ENCODE data around the gene C5AR1.
"Not testable (repeated sequence)": the region's sequence is repeated elsewhere in the genome, so short reads cannot be mapped to it uniquely, and the experiment has no call there.

The C5AR1 gene

DNA sequence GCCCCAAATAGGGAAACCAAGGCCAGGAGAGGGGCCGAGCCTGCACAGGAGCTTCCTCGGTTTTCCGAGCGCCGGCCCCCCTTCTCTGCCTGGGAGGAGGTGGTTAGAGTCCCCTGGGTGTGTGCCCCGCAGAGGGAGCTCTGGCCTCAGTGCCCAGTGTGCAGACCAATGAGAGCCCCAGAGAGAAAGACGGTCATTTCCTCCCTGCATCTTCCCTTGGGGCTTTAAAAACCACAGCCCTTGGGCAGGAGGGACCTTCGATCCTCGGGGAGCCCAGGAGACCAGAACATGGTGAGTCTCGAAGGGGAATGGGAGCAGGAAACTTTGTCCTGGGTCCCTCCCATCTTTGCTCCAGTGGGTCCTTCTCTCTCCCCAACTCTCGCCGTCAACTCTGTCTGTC, at the start of gene C5AR1:
Gene C5AR1 (plus strand): TSS at position 254 of the 400 bp plus-strand sequence. CDS start 35 bp downstream, at position 289.
- no peak for DNase-seq (ENCODE audit: low read depth in 1 of 2, low spot score in 1 of 2)

DNA sequence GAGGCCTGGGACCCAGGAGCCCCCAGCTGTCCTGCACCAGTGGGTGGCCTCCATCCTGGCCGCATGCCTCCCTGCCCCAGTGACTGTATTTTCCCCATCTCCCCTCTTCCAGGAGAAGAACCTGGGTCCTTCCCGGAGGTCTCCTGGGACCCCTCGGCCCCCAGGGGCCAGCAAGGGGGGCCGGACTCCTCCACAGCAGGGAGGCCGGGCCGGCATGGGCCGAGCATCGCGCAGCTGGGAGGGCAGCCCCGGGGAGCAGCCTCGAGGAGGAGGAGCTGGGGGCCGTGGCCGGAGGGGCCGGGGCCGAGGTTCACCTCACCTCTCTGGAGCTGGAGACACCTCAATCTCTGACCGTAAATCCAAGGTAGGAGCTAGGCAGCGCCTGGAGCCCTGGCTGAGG, 49.2 kb upstream of the C5AR1 start:
- DNase-seq (ENCODE audit: low read depth in 1 of 2, low spot score in 1 of 2), result no peak

DNA sequence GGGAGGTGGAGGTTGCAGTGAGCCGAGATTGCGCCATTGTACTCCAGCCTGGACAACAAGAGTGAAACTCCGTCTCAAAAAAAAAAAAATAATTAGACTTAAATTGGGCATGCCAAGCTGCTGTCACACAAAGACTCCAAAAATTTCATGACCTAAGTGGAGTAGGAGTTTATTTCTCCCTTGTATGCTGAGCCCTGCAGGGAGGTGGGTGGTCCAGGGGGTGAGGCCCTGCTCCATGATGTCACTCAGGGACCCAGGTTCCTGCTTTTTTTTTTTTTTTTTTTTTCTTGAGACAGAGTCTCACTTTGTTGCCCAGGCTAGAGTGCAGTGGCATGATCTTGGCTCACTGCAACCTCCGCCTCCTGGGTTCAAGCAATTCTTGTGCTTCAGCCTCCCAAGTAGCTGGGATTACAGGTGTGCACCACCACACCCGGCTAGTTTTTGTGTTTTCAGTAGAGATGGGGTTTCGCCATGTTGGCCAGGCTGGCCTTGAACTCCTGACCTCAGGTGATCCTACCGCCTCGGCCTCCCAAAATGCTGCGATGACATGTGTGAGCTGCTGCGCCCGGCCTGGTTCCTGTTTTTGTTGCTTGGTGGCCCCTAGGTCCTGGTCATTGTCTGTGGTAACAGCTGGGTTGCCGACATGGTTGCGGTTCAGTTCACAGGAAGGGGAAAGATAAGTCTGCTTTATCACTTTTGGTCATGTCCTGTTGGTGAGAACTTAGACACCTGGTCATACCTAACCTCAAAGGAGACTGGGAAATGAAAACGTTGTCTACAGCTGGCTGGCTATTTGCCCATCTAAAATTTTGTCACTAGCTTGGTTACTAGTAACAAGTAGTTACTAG, 47.5 kb upstream of the C5AR1 start:
- DNase-seq (ENCODE audit: low read depth in 1 of 2, low spot score in 1 of 2), result not testable (repeated sequence)

DNA sequence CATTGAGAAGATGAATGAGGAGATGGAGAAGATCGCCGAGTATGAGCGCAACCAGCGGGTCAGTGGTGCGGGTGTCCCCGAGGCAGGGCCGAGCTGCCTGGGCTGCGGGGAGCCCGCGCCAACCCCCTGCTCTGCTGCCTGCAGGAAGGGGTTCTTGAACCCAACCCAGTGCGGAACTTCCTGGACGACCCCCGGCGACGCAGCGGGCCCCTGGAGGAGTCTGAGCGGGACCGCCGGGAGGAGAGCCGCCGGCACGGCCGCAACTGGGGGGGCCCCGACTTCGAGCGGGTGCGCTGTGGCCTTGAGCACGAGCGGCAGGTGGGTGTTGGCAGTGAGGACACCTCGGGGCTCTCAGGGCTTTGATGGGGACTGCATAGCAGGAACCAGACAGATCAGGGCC, 45.0 kb upstream of the C5AR1 start:
- no peak for DNase-seq (ENCODE audit: low read depth in 1 of 2, low spot score in 1 of 2)

DNA sequence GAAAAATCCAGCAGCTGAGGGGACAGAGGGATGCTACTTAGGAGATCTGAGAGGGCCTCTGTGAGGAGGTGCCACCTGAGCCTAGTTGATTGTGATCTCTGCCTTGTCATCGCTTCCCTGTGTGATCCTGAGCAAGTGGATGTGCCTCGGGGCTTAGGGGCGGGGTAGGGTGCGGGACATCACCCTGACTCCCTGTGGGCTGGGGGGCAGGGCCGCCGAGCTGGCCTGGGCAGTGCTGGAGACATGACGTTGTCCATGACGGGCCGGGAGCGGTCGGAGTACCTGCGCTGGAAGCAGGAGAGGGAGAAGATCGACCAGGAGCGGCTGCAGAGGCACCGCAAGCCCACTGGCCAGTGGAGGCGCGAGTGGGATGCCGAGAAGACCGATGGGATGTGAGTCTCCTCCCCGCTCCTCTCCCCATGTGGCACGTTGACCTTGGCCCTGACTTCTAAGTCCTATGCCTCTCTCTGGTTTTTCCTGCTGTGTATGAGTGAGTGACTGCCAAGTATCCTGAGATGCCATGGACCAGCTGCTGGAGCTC, 43.2 kb upstream of the C5AR1 start:
- no peak for DNase-seq (ENCODE audit: low read depth in 1 of 2, low spot score in 1 of 2)

DNA sequence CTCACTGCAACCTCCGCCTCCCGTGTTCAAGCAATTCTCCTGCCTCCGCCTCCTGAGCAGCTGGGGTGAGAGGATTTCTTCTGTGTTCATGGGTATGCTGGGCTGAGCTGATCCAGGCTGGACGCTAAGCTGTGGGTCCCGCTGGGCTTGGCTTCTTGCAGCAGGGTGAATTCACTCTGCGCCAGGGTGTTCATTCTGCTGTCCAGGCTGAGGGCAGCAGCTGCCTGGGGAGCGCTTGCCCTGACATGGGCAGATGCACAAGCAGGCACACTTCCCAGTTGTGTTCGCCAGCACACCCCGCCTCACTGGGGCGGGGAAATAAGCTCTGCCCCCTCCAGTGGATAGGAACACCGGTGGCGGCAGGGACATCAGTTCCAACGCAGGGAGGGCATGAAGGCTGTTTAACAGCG, 42.3 kb upstream of the C5AR1 start:
- DNase-seq (ENCODE audit: low read depth in 1 of 2, low spot score in 1 of 2), result no peak

DNA sequence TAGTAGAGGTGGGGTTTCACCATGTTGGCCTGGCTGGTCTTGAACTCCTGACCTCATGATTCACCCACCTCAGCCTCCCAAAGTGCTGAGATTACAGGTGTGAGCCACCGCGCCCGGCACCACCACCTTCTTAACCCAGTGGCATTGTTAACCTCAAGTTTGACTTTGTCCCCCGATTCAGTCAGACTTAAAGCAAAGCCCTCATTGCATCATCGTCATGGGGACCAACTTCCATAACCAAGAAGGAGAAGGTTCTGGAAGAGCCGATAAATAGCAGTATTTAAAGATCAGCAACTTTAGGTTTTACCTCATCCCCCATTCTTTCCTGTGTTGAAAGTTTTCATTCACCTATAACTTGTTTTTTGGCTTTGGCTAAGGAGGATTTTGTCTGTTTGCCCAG, 41.6 kb upstream of the C5AR1 start:
- DNase-seq (ENCODE audit: low read depth in 1 of 2, low spot score in 1 of 2), result no peak

DNA sequence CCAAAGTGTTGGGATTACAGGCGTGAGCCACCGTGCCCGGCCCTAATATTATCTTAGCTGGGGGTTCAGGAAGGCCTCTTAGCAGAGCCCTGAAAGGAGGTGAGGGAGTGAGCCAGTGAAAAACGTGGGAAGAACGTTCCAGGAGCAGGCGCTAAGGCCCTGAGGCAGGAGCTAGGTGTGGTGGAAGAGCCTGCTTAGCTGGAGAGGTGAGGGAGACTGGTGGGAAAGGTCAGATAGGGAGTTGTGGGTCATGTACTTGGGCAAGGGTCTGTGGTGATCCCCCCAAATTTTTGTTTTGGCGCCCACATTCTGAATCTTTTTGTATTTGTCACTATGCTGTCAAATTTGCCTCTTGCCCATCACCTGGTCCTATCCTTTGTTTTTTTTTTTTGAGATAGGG, 40.1 kb upstream of the C5AR1 start:
- DNase-seq (ENCODE audit: low read depth in 1 of 2, low spot score in 1 of 2), result no peak

DNA sequence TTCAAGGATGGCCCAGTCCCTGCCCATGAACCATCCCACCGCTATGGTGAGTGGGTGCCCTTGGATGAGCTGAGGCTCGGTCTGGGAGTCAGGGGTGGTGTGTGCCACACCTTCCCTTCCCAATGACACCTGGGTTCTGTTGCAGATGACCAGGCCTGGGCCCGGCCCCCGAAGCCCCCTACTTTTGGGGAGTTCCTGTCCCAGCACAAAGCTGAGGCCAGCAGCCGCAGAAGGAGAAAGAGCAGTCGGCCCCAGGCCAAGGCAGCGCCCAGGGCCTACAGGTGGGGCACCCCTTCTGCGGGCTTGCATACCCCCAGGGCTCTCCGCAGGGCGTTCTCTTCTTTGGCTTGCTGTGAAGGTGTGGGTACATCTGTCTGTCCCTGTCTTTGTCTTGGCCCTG, 39.3 kb upstream of the C5AR1 start:
- no peak for DNase-seq (ENCODE audit: low read depth in 1 of 2, low spot score in 1 of 2)

DNA sequence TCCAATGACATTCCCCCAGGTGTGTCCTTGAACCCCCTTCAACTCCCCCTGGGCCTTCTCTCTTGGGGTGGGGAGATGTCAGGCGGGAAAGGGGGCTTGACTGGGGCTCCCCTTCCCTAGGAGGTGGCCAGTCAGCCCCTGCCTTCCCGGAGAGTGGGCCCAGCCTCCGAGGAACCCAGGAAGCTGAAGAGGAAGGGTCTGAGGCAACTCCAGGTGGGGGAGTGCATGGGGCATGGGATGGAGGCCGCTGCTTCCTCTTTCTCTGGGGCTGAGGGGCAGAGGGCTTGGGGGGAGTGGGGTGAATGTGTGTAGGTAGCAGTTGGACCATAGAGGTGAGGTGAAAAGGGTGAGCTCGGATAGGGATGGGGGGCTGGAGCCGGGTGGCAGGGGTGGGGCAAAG, 37.7 kb upstream of the C5AR1 start:
- no peak for DNase-seq (ENCODE audit: low read depth in 1 of 2, low spot score in 1 of 2)

DNA sequence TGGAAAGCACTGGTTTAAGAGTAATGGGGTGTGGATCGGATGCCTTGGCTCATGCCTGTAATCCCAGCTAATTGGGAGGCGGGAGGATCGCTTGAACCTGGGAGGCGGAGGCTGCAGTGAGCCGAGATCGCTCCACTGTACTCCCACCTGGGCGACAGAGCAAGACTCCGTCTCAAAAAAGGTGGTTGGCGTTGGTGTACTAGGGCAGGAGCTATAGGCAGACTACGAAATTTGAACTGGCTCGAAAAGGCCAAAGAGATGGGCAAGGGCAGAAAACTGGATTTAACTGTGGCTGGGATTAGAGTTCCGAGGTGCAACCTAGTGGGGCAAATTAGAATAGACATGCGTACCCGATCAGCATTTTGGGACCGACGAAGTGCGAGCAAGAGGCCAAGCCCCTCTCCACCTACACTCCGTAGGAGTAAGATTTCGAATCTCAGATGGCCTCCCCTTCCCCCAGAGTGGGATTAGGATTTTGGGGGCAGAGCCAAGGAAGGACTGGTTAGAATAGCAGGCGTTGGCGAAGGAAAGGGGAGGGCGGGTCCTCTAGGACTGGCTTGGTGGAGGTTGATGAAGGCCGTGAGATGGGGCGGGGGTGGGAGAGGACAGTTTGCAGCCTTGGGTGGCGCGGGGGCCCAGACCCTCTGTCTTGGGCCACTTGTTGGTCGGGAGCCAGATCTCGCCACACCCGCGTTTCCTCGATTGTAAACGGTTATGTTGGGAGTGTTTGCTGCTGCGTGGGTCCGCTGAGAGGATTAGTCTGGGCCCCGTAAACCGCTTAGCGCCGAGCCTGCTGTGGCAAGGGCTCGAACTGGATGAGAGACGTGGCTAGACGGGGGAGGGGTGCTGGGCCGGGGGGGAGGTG, 37.0 kb upstream of the C5AR1 start:
- peak in 1 of 2 donors; percentile 41 for DNase-seq (ENCODE audit: low read depth in 1 of 2, low spot score in 1 of 2)

DNA sequence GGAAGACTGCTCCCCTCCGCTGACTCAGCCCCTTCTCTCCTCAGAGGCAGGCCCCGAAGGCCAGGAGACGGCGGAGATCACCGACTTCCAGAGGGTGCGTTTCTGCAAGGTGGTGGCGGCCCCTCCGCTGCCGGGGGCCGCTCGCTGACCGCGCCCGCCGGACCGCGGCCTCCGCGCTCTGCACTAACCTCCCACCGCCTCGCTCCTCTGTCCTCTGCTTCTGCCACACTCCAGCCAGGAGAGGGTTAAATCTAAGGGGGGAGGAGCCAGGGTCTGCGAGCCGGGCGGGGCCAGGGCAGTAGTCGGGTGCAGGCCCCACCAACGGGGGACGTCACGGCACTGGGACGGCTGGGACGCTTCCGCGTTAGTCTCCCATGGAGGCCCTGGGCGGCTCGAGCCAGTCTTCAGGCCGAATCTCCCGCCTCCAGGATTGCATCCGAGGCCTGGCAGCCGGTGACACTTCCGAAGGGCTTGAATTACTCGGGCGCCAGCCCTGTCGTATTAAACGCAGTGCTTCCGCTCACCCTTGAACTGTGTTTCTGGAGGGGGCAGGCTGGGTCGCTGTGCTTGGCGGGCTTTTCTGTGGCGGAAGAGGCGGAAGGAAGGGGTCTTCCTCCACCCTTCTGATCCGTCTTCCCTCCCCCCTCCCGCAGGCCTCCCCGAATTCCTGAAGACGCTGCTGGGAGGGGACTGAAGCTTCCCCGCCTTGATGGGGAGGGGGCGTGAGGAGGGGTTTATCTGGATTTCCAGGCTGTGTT, 36.2 kb upstream of the C5AR1 start:
- DNase-seq (ENCODE audit: low read depth in 1 of 2, low spot score in 1 of 2), result peak; percentile 79 to 84

DNA sequence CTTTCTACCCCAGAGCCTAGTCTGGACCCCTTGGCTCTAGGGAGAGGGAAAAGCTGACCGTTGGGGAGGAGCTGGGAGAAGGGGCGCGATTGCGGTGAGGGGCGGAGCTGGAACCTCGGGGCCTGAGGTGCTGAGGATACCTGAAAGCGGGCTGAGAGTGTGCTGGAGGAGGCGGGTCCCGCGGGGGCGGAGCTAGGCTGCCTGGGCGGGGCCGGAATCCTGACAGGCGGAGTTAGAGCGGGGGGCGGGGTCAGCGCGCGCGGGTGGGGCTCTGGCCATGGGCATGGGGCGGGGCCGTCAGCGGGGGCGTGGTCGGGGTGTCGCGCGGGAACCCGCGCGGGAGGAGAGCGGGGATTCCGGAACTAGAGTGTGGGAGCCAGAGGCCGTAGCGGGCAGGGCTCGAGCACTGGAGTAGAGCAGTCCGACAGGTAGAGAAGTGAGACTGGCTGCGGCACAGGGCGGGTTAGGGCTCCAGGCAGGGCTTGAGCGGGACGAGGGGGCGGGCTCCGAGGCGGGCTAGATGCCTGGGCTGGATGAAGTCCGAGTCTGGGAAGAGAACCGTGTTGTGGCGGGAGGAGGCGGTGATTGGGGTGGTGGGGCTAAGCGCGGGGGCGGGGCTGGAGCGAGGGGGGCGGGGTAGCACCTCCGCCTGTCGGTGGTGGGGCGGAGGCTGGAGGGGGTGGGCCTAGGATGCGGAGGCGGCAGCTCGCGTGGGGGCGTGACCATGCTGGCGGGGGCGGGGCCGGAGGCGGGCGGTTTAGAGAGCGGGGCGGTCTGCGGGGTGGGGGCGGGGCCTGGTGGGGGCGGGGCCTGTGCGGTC, 35.4 kb upstream of the C5AR1 start, which contains the start of gene INAFM1:
Gene INAFM1 (plus strand): TSS at position 815 of the 820 bp plus-strand sequence. CDS start 35 bp downstream, outside the sequence.
- peak; percentile 100 for DNase-seq (ENCODE audit: low read depth in 1 of 2, low spot score in 1 of 2)

DNA sequence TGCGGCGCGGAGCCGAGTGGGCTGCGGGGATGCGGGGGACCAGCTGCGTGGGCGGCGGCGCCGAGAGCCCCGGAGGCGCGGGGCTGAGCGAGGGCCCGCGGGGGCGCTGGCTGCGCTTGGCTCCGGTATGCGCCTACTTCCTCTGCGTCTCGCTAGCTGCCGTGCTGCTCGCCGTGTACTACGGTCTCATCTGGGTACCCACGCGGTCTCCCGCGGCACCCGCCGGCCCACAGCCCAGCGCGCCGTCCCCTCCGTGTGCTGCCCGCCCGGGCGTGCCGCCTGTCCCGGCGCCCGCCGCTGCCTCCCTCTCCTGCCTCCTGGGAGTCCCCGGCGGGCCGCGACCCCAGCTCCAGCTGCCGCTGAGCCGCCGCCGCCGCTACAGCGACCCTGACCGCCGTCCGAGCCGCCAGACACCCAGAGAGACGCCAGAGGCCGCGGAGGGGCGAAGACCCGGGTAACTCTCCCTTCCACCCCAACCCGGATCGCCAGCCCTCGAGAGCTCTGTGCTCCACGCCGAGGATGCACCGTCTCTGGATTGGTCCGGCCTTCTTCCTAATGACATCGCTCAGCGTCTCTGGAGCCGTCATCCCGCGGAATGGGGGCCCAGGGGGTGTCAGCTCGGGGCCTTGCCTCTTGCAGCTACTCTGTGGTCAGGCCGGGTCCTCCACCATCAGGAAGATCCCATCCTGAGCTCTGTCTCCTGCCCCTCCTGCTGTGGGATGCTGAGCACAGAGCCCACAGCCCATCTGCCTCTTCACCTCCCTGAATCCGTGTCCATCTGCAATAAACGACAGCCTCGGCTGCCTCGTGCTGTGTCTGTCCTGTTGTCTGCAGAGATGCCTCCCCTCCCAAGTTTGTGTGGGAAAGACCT, 34.5 kb upstream of the C5AR1 start:
- DNase-seq (ENCODE audit: low read depth in 1 of 2, low spot score in 1 of 2), result no peak

DNA sequence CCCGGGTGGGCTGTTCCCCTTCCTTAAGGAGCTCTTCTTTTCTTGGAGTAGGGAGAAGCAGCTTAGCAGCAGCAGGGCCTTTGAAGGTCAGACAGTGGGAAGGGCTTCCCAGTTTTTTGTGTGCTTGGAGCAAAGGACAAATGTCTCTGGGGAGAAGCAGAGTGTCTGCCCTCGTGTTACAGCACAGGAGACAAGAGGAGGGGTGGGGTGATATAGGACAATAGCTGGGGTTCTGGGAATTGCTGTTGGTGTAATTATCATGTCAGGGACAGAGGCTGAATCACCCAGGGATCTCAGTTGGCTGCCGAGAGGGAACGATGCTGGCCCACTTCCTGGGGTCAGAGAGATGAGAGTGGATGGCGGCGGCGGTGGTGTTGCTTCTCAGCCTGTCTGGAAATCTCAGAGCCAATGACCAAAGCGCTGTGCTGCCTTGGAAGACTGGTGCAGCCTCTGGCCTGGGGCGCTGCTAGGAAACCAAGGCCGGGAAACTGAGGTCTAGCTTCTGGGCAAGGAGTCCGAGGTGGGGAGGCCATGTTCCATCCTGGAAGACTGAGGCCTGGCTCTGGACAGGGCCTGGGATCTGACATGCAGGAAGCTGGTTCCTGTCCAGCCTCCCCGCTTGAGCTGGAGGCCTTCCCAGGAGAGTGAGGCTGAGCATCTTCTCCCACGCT, 33.7 kb upstream of the C5AR1 start:
- DNase-seq (ENCODE audit: low read depth in 1 of 2, low spot score in 1 of 2), result no peak

DNA sequence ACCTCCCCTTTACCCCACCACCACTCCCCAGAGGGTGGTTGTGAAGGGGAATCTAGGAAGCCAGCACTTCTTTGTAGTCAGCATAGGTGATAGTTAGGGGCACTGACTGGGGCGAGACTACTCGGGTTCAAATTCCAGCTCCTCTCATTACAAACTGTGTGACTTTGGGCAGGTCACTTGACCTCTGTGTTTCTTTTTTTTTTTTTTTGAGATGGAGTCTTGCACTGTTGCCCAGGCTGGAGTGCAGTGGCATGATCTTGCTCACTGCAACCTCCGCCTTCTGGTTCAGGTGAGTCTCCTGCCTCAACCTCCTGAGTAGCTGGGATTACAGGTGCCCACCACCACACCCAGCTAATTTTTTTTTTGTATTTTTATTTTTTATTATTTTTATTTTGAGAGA, 33.1 kb upstream of the C5AR1 start:
- not testable (repeated sequence) for DNase-seq (ENCODE audit: low read depth in 1 of 2, low spot score in 1 of 2)

DNA sequence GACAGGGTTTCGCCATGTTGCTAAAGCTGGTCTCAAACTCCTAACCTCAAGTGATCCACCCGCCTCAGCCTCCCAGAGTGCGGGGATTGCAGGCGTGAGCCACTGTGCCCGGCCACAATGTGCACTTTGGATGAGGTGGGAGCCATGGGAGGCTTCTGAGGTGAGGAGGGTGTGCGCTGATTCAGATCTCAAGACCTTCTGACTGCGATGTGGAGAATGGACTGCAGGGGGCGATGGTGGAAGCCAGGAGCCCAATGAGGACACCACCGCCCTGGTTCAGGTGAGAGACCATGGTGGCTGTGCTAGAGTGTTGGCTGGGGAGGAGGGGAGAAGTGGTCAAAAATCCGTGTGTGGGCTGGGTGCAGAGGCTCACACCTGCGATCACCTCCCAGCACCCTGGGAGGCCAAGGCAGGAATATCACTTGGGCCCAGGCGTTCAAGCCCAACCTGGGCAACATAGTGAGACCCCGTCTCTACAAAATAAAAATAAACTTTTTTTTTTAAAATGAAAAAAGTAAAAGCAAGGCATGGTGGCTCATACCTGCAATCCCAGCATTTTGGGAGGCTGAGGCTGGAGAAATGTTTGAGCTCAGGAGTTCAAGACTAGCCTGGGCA, 29.4 kb upstream of the C5AR1 start:
- DNase-seq (ENCODE audit: low read depth in 1 of 2, low spot score in 1 of 2), result peak in 1 of 2 donors; percentile 50

DNA sequence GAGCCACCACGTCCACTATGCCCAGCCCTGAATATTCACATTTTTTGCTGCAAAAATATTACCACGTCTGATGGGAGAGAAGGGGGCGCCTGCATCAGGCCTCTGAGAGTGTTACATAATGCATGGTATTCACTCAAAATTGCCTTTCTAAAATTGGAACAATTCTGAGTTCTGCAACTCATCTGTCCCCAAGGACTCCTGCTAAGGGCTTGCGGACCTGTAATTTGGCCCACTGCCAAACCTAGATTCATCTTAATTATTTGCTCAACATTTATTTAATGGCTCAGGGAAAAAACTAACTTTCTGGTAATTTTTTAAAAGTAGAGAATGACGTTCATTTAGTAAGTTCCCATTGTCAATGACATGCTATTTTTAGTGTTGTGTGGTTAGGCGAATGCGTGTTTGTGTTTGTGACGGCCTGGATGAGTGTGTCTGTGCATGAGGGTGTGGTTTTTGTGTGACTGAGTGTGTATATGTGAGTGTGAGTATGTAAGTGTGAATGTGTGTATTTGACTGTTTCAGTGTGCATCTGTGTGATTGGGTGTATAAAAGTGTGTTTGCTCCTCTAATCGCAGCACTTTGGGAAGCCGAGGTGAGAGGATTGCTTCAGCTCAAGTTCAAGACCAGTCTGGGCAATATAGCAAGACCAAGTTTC, 26.1 kb upstream of the C5AR1 start:
- no peak for DNase-seq (ENCODE audit: low read depth in 1 of 2, low spot score in 1 of 2)
